Lower leg skin (tissue), 4 donors: ENCODE data around the gene PKD1L1. TPM values are rescaled to one million over a fixed set of nuclear protein-coding genes. Genes with fewer than 3 reads are reported as not detected.

Experiments used
- DNase-seq, 2 donors: peaks; one replicate each; pipeline ENCODE4 v3.0.0-alpha.2; 2019; ENCODE audit warnings: low spot score in 2 of 2
- H3K4me3 ChIP-seq: fragments of 200-600 bp; sonication (generic); 2 replicates; pipeline ENCODE4 v1.5.1; 2017; ENCODE audit warnings: mild to moderate bottlenecking, low read depth; ENCODE audit not compliant: poor library complexity, severe bottlenecking
- CTCF ChIP-seq, 3 donors: fragments of 450-650 bp; IDR thresholded peaks; one replicate each; pipeline ENCODE4 v1.5.1; 2016; ENCODE audit warnings: antibody characterized with exemption in 3 of 3, mild to moderate bottlenecking in 3 of 3, moderate library complexity in 2 of 3
- POLR2A ChIP-seq, 2 donors: fragments of 450-650 bp; IDR thresholded peaks; one replicate each; pipeline ENCODE4 v1.6.1; 2016 to 2017; ENCODE audit warnings: antibody characterized with exemption in 2 of 2, mild to moderate bottlenecking in 1 of 2, moderate library complexity in 1 of 2
- WGBS, 2 donors: methylation state at CpG; one replicate each; pipeline ENCODE4 v1.1.5; 2018; 5-methylcytosine and 5-hydroxymethylcytosine counted together
- intact Hi-C: fragments of 100-400 bp; cut with DNase I; formaldehyde crosslinking; loops from one replicate; pipeline ENCODE4 v1.15.0; 2023; ENCODE audit warnings: low total_unique reads
- total RNA-seq, 4 donors: library from RNA; depleted of rRNA; stranded (reverse); fragments of >200 nt; gene quantifications; one replicate each; pipeline ENCODE4 v1.1.0, GENCODE V29; 2016

The PKD1L1 gene
- total RNA-seq, 4 donors from 2014 or later = 0.04 to 0.12 (median 0.07) TPM

- peak in 1 of 2 donors; percentile 89 for DNase-seq
- intact Hi-C loops = no loop called here
- WGBS, 2 donors = 42 to 53% methylated on average over 9 of the region's 9 CpGs
- H3K4me3 ChIP-seq = no peak overlapping the region
- TF ChIP-seq CTCF (IDR thresholded peaks at IDR 0.05) (no peak), POLR2A (IDR thresholded peaks at IDR 0.05) (no peak)
Measured at GRCh38 chr7:47941136-47941844, 7.0 kb downstream of the PKD1L1 start.

- H3K4me3 ChIP-seq = no peak overlapping the region
- DNase-seq = peak; percentile 38 to 91
- intact Hi-C loops = no loop called here
- 68 to 78% methylated on average over 14 of the region's 14 CpGs for WGBS, 2 donors
- no peak for TF ChIP-seq CTCF (IDR thresholded peaks at IDR 0.05)
- no peak for TF ChIP-seq POLR2A (IDR thresholded peaks at IDR 0.05)
Measured at GRCh38 chr7:47940088-47941013, 7.9 kb downstream of the PKD1L1 start.

GRCh38 chr7:47939425-47940036, 8.7 kb downstream of the PKD1L1 start:
- peak in 1 of 2 donors; percentile 56 for DNase-seq
- TF ChIP-seq POLR2A (IDR thresholded peaks at IDR 0.05) (no peak), CTCF (IDR thresholded peaks at IDR 0.05) (no peak)
- no peak overlapping the region for H3K4me3 ChIP-seq
- 75 to 89% methylated on average over 6 to 7 of the region's 7 CpGs for WGBS, 2 donors
- intact Hi-C loops = no loop called here

GRCh38 chr7:47938574-47939165, 9.6 kb downstream of the PKD1L1 start:
- H3K4me3 ChIP-seq = no peak overlapping the region
- intact Hi-C loops = no loop called here
- DNase-seq = peak in 1 of 2 donors; percentile 67
- WGBS, 2 donors = 85 to 92% methylated on average over 6 of the region's 6 CpGs
- TF ChIP-seq POLR2A (IDR thresholded peaks at IDR 0.05) (no peak), CTCF (IDR thresholded peaks at IDR 0.05) (no peak)

- TF ChIP-seq POLR2A (IDR thresholded peaks at IDR 0.05) (no peak), CTCF (IDR thresholded peaks at IDR 0.05) (no peak)
- H3K4me3 ChIP-seq = no peak overlapping the region
- DNase-seq = peak in 1 of 2 donors; percentile 79
- intact Hi-C loops = no loop called here
- WGBS, 2 donors = 79 to 90% methylated on average over 11 of the region's 11 CpGs
Measured at GRCh38 chr7:47937711-47938573, 10.3 kb downstream of the PKD1L1 start.
